Suppressor macrophage treated with lipopolysaccharide for 4 hours (primary cell): ENCODE measurements around the gene GOLGA6L25.
"Not testable (repeated sequence)": the region's sequence is repeated elsewhere in the genome, so short reads cannot be mapped to it uniquely, and the experiment has no call there.

ENCODE experiments used
- DNase-seq: peaks from one replicate; pipeline ENCODE4 v3.0.0-alpha.2; 2020

GOLGA6L25 gene

GRCh38 chr15:28553268-28553667, at the start of gene GOLGA6L25:
GOLGA6L25 (plus strand) TSS chr15:28553568; CDS start chr15:28553629, 61 bp downstream.
- DNase-seq, result not testable (repeated sequence)

- DNase-seq, result not testable (repeated sequence)
Observed at GRCh38 chr15:28508217-28508889, 45.0 kb upstream of the GOLGA6L25 start.

- not testable (repeated sequence) for DNase-seq
Observed at GRCh38 chr15:28514128-28514527, 39.2 kb upstream of the GOLGA6L25 start.

GRCh38 chr15:28515208-28515607, 38.2 kb upstream of the GOLGA6L25 start:
- DNase-seq, result not testable (repeated sequence)

GRCh38 chr15:28532954-28533353, 20.4 kb upstream of the GOLGA6L25 start, which contains the start of gene GOLGA8G:
GOLGA8G (minus strand) TSS chr15:28532971; CDS start chr15:28532909, 62 bp downstream.
- not testable (repeated sequence) for DNase-seq

- not testable (repeated sequence) for DNase-seq
Observed at GRCh38 chr15:28573351-28573750, 20.0 kb downstream of the GOLGA6L25 start.

GRCh38 chr15:28588977-28589606, 35.7 kb downstream of the GOLGA6L25 start:
- DNase-seq, result not testable (repeated sequence)

GRCh38 chr15:28589769-28590168, 36.4 kb downstream of the GOLGA6L25 start:
- DNase-seq, result not testable (repeated sequence)

- not testable (repeated sequence) for DNase-seq
Observed at GRCh38 chr15:28592395-28592794, 39.0 kb downstream of the GOLGA6L25 start.

GRCh38 chr15:28593424-28594129, 40.2 kb downstream of the GOLGA6L25 start:
- DNase-seq, result not testable (repeated sequence)

GRCh38 chr15:28597471-28597870, 44.1 kb downstream of the GOLGA6L25 start:
- not testable (repeated sequence) for DNase-seq

GRCh38 chr15:28598209-28598608, 44.8 kb downstream of the GOLGA6L25 start:
- DNase-seq, result not testable (repeated sequence)

GRCh38 chr15:28602152-28602551, 48.8 kb downstream of the GOLGA6L25 start:
- not testable (repeated sequence) for DNase-seq
